K562 (cell line): Measurements from ENCODE around the gene RAE1. TPM values are rescaled to one million over a fixed set of nuclear protein-coding genes. Genes with fewer than 3 reads are reported as not detected.
A peak's percentile ranks its signal among the peaks of the same experiment; 100 is the strongest.

Experiments used
- FOXP1 ChIP-seq: sonication (generic); formaldehyde crosslinking; IDR thresholded peaks from 2 replicates; pipeline ENCODE4 v1.8.0; 2022; ENCODE audit warnings: mild to moderate bottlenecking, missing genetic modification reagents
- GABPB1 ChIP-seq: sonication (generic); formaldehyde crosslinking; IDR thresholded peaks from 2 replicates; pipeline ENCODE4 v1.8.0; 2022; ENCODE audit warnings: mild to moderate bottlenecking, missing genetic modification reagents
- HDAC8 ChIP-seq: fragments of 450-650 bp; IDR thresholded peaks from 2 replicates; pipeline ENCODE4 v1.6.1; 2016; ENCODE audit warnings: mild to moderate bottlenecking, missing genetic modification characterization, moderate library complexity, missing compliant biosample characterization
- POLR2AphosphoS2 ChIP-seq: IDR thresholded peaks from 2 replicates; pipeline ENCODE4 v1.6.1; 2012; ENCODE audit warnings: low read length, improper control_type of control experiment
- RNF219 ChIP-seq: fragments of 250-450 bp; sonication (Bioruptor Pico); IDR thresholded peaks from 2 replicates; pipeline ENCODE4 v1.5.0; 2022; ENCODE audit warnings: mild to moderate bottlenecking
- SMARCA5 ChIP-seq: fragments of 450-650 bp; IDR thresholded peaks from 2 replicates; pipeline ENCODE4 v1.6.1; 2016
- TCF3 ChIP-seq: sonication (generic); formaldehyde crosslinking; IDR thresholded peaks from 2 replicates; pipeline ENCODE4 v1.4.0; 2020; ENCODE audit warnings: mild to moderate bottlenecking, missing genetic modification reagents
- TCF7L2 ChIP-seq: fragments of 150-350 bp; IDR thresholded peaks from 2 replicates; pipeline ENCODE4 v1.6.1; 2016; ENCODE audit warnings: low read depth, mild to moderate bottlenecking, low read length, moderate library complexity
- TEAD2 ChIP-seq: fragments of 450-650 bp; IDR thresholded peaks from 2 replicates; pipeline ENCODE4 v1.6.1; 2016; ENCODE audit warnings: missing genetic modification characterization, control low read depth, missing compliant biosample characterization
- ZBTB11 ChIP-seq, 3 experiments: fragments of 200-800 bp in 1 of 3; fragments of 250-450 bp in 1 of 3; fragments of 450-650 bp in 1 of 3; sonication (Bioruptor Pico) in 1 of 3; sonication (Bioruptor generic) in 1 of 3; formaldehyde crosslinking in 1 of 3; IDR thresholded peaks; 2 replicates each; pipeline versions ENCODE4 v1.6.1 to v1.8.0; 2016 to 2022; ENCODE audit warnings: mild to moderate bottlenecking in 2 of 3, missing genetic modification characterization in 2 of 3, missing compliant biosample characterization in 1 of 3, moderate library complexity in 1 of 3
- ZMIZ1 ChIP-seq, 2 experiments: fragments of 150-350 bp in 1 of 2; IDR thresholded peaks; 2 replicates each; pipeline ENCODE4 v1.6.1; 2012 to 2016; ENCODE audit warnings: low read depth in 2 of 2, low read length in 2 of 2, mild to moderate bottlenecking in 1 of 2, moderate library complexity in 1 of 2
- ZNF146 ChIP-seq: IDR thresholded peaks from one replicate; pipeline ENCODE4 v1.6.1; 2018; ENCODE audit warnings: missing compliant biosample characterization; ENCODE audit not compliant: unreplicated experiment
- polyA plus RNA-seq, 8 experiments: library from polyadenylated mRNA; depleted of rRNA in 4 of 8; stranded (reverse) in 5 of 8; unstranded in 3 of 8; fragments of >200 nt; fragmentation: Nextera tagmentation in 2 of 8; fragmentation: Illumina TruSeq in 1 of 8; extraction: Ambion mirVana in 2 of 8; extraction: Trizol in 1 of 8; gene quantifications; 2 replicates each; pipeline versions ENCODE4 v1.2.1 to v1.2.3, GENCODE V29; 2011 to 2014; ENCODE audit warnings: inconsistent platforms in 1 of 8, missing spikeins in 1 of 8
- total RNA-seq, 7 experiments: library from RNA; depleted of rRNA in 6 of 7; stranded (reverse); fragments of >200 nt in 6 of 7; fragmentation: Illumina TruSeq in 2 of 7; extraction: Trizol in 2 of 7; gene quantifications; 2 replicates each; pipeline versions ENCODE4 v1.2.1 to v1.2.3, GENCODE V29; 2011 to 2021; ENCODE audit warnings: low replicate concordance in 1 of 7
- TF ChIP-seq, protein P1 (sequence below): fragments of 450-650 bp; IDR thresholded peaks from 2 replicates; pipeline ENCODE4 v1.6.1; 2017; ENCODE audit warnings: antibody characterized with exemption, mild to moderate bottlenecking

RAE1 gene
- total and polyA plus RNA-seq, 9 of the 15 experiments (the other 6 are each of a cell fraction or from before 2014, with no cell fraction given), result 33.7 to 248 (median 77.7) TPM

- TF ChIP-seq ZBTB11 (CRISPR knock-in tag; IDR thresholded peaks at IDR 0.05) (no peak; a peak in 1 of 6 replicates), POLR2AphosphoS2 (no peak), ZNF146 (CRISPR knock-in tag) (no peak), HDAC8 (tag) (no peak), RNF219 (CRISPR knock-in tag) (no peak), FOXP1 (CRISPR knock-in tag) (no peak), SMARCA5 (peak; percentile 97), TEAD2 (tag) (no peak), TCF7L2 (no peak), GABPB1 (CRISPR knock-in tag) (no peak), ZMIZ1 (IDR thresholded peaks at IDR 0.05; ENCODE audit: low read depth in 2 of 2, low read length in 2 of 2) (0 out of 4 replicates have a peak, but pooled peaks of 1 of the 2 experiments have one; percentile 3), TCF3 (CRISPR knock-in tag) (peak; percentile 71)
- TF ChIP-seq, protein P1, sequence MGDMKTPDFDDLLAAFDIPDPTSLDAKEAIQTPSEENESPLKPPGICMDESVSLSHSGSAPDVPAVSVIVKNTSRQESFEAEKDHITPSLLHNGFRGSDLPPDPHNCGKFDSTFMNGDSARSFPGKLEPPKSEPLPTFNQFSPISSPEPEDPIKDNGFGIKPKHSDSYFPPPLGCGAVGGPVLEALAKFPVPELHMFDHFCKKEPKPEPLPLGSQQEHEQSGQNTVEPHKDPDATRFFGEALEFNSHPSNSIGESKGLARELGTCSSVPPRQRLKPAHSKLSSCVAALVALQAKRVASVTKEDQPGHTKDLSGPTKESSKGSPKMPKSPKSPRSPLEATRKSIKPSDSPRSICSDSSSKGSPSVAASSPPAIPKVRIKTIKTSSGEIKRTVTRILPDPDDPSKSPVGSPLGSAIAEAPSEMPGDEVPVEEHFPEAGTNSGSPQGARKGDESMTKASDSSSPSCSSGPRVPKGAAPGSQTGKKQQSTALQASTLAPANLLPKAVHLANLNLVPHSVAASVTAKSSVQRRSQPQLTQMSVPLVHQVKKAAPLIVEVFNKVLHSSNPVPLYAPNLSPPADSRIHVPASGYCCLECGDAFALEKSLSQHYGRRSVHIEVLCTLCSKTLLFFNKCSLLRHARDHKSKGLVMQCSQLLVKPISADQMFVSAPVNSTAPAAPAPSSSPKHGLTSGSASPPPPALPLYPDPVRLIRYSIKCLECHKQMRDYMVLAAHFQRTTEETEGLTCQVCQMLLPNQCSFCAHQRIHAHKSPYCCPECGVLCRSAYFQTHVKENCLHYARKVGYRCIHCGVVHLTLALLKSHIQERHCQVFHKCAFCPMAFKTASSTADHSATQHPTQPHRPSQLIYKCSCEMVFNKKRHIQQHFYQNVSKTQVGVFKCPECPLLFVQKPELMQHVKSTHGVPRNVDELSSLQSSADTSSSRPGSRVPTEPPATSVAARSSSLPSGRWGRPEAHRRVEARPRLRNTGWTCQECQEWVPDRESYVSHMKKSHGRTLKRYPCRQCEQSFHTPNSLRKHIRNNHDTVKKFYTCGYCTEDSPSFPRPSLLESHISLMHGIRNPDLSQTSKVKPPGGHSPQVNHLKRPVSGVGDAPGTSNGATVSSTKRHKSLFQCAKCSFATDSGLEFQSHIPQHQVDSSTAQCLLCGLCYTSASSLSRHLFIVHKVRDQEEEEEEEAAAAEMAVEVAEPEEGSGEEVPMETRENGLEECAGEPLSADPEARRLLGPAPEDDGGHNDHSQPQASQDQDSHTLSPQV, result peak; percentile 96
These were observed 64.0 kb downstream of the RAE1 start (continued) for GRCh38 chr20:57414867-57415592.
